Mammary epithelial cell (primary cell): ENCODE measurements around the gene SH3RF3.
"Not testable (repeated sequence)": the region's sequence is repeated elsewhere in the genome, so short reads cannot be mapped to it uniquely, and the experiment has no call there.

Experiments used
- CTCF ChIP-seq, 2 donors: IDR thresholded peaks in 1 of 2; conservative IDR thresholded peaks in 1 of 2; 2 replicates each; pipeline ENCODE4 v1.5.1; 2011 to 2012; ENCODE audit warnings: inconsistent platforms in 2 of 2, low read length in 2 of 2, mild to moderate bottlenecking in 2 of 2, control low read depth in 1 of 2, low read depth in 1 of 2; ENCODE audit not compliant: insufficient read depth in 1 of 2; ENCODE audit errors: extremely low read depth in 1 of 2
- EZH2 ChIP-seq: IDR thresholded peaks from 2 replicates; pipeline ENCODE4 v1.6.1; 2012; ENCODE audit warnings: low read length, inconsistent platforms, borderline replicate concordance

DNA sequence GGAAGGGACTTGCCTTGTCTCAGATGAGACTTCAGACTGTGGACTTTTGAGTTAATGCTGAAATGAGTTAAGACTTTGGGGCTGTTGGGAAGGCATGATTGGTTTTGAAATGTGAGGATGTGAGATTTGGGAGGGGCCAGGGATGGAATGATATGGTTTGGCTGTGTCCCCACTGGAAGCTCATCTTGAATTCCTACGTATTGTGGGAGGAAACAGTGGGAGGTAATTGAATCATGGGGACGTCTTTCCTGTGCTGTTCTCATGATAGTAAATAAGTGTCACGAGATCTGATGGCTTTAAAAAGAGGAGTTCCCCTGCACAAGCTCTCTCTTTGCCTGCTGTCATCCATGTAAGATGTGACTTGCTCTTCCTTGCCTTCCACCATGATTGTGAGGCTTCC lies 407.6 kb downstream of the SH3RF3 start:
- TF ChIP-seq EZH2; CTCF (conservative IDR thresholded peaks at IDR 0.05 in 1 of 2, IDR thresholded peaks at IDR 0.05 in 1 of 2; ENCODE audit: extremely low read depth in 1 of 2, insufficient read depth in 1 of 2, low read depth in 1 of 2, low read length in 2 of 2): not testable (repeated sequence)
